WTC11 (cell line): ENCODE data around the gene CALML3. TPM values are rescaled to one million over a fixed set of nuclear protein-coding genes. Genes with fewer than 3 reads are reported as not detected.

Source experiments
- ATAC-seq: fragments of 200-7000 bp; cut with Tn5 transposase; 2 replicates; pipeline ENCODE4 v1.10.0; 2021; ENCODE audit warnings: mild to moderate bottlenecking, moderate library complexity
- CTCF ChIA-PET: fragments of 300-600 bp; sonication (Branson Sonifier 250); formaldehyde crosslinking; loops from one replicate; lab custom pipeline; 2021; ENCODE audit warnings: antibody characterized with exemption; lab: Charles Lee
- POLR2A ChIA-PET: fragments of 350-600 bp; sonication (Branson Sonifier 250); formaldehyde crosslinking; loops from one replicate; lab custom pipeline; 2021; ENCODE audit warnings: antibody characterized with exemption; lab: Charles Lee
- DNase-seq: peaks from one replicate; pipeline ENCODE4 v3.0.0; 2021; ENCODE audit warnings: low spot score
- H3K27ac Mint-ChIP-seq: 2 replicates; pipeline ENCODE4 v1.8.0; 2021; ENCODE audit warnings: mixed read lengths
- H3K27me3 Mint-ChIP-seq: 2 replicates; pipeline ENCODE4 v1.8.0; 2021; ENCODE audit warnings: low read depth, mild to moderate bottlenecking, moderate library complexity, mixed read lengths
- H3K36me3 Mint-ChIP-seq: 2 replicates; pipeline ENCODE4 v1.8.0; 2021; ENCODE audit warnings: mixed read lengths
- H3K4me1 Mint-ChIP-seq: 2 replicates; pipeline ENCODE4 v1.8.0; 2022; ENCODE audit warnings: mixed read lengths
- H3K4me3 Mint-ChIP-seq: 2 replicates; pipeline ENCODE4 v1.8.0; 2021; ENCODE audit warnings: mild to moderate bottlenecking, moderate library complexity, mixed read lengths
- H3K9me3 Mint-ChIP-seq: 2 replicates; pipeline ENCODE4 v1.8.0; 2021; ENCODE audit warnings: mixed read lengths
- CREB1 ChIP-seq: sonication (generic); formaldehyde crosslinking; IDR thresholded peaks from 2 replicates; pipeline ENCODE4 v1.8.0; 2023; ENCODE audit warnings: mild to moderate bottlenecking, missing genetic modification reagents
- ELF4 ChIP-seq: sonication (generic); formaldehyde crosslinking; IDR thresholded peaks from 2 replicates; pipeline ENCODE4 v1.8.1; 2022; ENCODE audit warnings: low read depth, mild to moderate bottlenecking, moderate library complexity, missing genetic modification reagents
- JAZF1 ChIP-seq: fragments of 250-450 bp; sonication (Bioruptor Pico); IDR thresholded peaks from 2 replicates; pipeline ENCODE4 v1.9.0; 2021; ENCODE audit warnings: moderate library complexity, mild to moderate bottlenecking, inconsistent platforms
- JUN ChIP-seq: sonication (generic); formaldehyde crosslinking; IDR thresholded peaks from 2 replicates; pipeline ENCODE4 v1.8.0; 2023; ENCODE audit warnings: mild to moderate bottlenecking, missing genetic modification reagents
- KAT7 ChIP-seq: sonication (generic); formaldehyde crosslinking; IDR thresholded peaks from 2 replicates; pipeline ENCODE4 v1.8.1; 2023; ENCODE audit warnings: missing genetic modification reagents, mild to moderate bottlenecking, borderline replicate concordance
- NFYB ChIP-seq: sonication (generic); formaldehyde crosslinking; conservative IDR thresholded peaks from 2 replicates; pipeline ENCODE4 v1.8.0; 2022; ENCODE audit warnings: low read depth, missing genetic modification reagents
- NR3C1 ChIP-seq: sonication (generic); formaldehyde crosslinking; conservative IDR thresholded peaks from 2 replicates; pipeline ENCODE4 v1.8.1; 2023; ENCODE audit warnings: low read depth, mild to moderate bottlenecking, missing genetic modification reagents
- SMAD4 ChIP-seq: sonication (generic); formaldehyde crosslinking; IDR thresholded peaks from 2 replicates; pipeline ENCODE4 v1.8.0; 2022; ENCODE audit warnings: mild to moderate bottlenecking, missing genetic modification reagents
- ZNF121 ChIP-seq: sonication (generic); formaldehyde crosslinking; IDR thresholded peaks from 2 replicates; pipeline ENCODE4 v1.8.0; 2023; ENCODE audit warnings: missing genetic modification reagents
- ZNF138 ChIP-seq: sonication (generic); formaldehyde crosslinking; conservative IDR thresholded peaks from 2 replicates; pipeline ENCODE4 v1.8.1; 2022; ENCODE audit warnings: mild to moderate bottlenecking, moderate library complexity, missing genetic modification reagents
- ZNF317 ChIP-seq: sonication (generic); formaldehyde crosslinking; IDR thresholded peaks from 2 replicates; pipeline ENCODE4 v1.8.1; 2023; ENCODE audit warnings: low read depth, mild to moderate bottlenecking, moderate library complexity, missing genetic modification reagents, borderline replicate concordance
- ZNF416 ChIP-seq: fragments of 250-450 bp; sonication (Bioruptor Pico); IDR thresholded peaks from 2 replicates; pipeline ENCODE4 v1.9.0; 2021; ENCODE audit warnings: mild to moderate bottlenecking, inconsistent platforms
- total RNA-seq: library from RNA; stranded (reverse); gene quantifications from 3 replicates; pipeline ENCODE4 v1.2.3, GENCODE V29; 2021
- TF ChIP-seq, protein P1 (sequence below): sonication (generic); formaldehyde crosslinking; conservative IDR thresholded peaks from 2 replicates; pipeline ENCODE4 v1.8.1; 2023; ENCODE audit warnings: mild to moderate bottlenecking, low read depth, missing genetic modification reagents, moderate library complexity
- TF ChIP-seq, protein P2 (sequence below): sonication (generic); formaldehyde crosslinking; IDR thresholded peaks from 2 replicates; pipeline ENCODE4 v1.8.1; 2022; ENCODE audit warnings: low read depth, mild to moderate bottlenecking, moderate library complexity, missing genetic modification reagents, borderline replicate concordance
- TF ChIP-seq, protein P3 (sequence below): sonication (generic); formaldehyde crosslinking; IDR thresholded peaks from 2 replicates; pipeline ENCODE4 v1.8.1; 2023; ENCODE audit warnings: mild to moderate bottlenecking, missing genetic modification reagents, borderline replicate concordance
- TF ChIP-seq, protein P4 (sequence below): fragments of 250-450 bp; sonication (Bioruptor Pico); conservative IDR thresholded peaks from 2 replicates; pipeline ENCODE4 v1.9.0; 2021; ENCODE audit warnings: mild to moderate bottlenecking

The CALML3 gene
- total RNA-seq, 1 experiment from 2014 or later, result not detected

DNA sequence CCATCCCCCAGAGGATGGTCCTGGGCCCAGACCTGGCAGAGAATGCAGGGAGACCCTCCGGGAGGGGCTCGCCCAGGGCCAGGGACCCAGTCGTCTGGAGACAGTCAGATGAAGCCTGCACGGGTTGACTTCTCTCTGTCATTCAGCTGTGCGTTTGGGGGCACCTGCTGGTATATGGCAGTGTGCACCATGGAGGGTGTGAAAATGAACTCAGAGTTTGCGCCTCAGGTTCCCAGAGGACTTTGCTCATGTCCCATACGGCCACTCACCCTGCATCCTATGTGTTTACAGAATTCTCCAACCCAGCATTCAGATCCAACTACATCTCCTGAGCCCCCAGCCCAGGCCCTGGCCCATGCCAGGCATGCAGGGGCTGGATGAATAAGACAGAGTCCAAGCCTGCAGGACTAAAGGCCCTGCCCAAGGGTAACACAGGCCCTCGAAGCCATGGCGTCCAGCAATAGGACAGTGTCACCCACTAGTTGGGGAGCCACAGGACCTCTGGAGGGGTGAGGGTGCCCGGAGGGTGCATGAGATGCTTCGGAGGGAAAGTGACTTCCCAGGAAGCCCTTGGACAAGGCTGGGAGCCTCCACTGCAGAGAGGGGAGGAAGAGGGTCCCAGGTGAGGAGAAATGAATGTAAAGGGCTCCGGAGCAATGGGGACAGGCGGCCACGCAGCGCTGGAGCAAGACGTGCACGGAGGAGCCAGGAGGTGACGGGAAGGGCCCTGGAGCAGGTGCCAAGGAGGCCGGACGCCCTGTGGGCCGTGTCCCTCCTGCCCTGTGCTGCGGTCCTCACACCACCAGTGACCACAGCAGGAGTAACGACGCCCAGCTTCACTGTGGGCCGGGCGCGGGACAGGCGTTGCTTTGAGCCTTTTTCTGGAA is 36.3 kb downstream of the CALML3 start:
- Mint-ChIP-seq H3K27me3 (peaks cover 2% of the 10 kb centered on the region; the same call in 1 of the 2 replicates), H3K4me3 (no peak overlapping the region), H3K36me3 (no peaks in the 10 kb centered on the region), H3K9me3 (no peaks in the 10 kb centered on the region), H3K27ac (no peak overlapping the region), H3K4me1 (peaks cover 20% of the 10 kb centered on the region)
- POLR2A ChIA-PET, result no interaction called here
- ATAC-seq (no peak), DNase-seq (no peak)
- TF ChIP-seq SMAD4 (CRISPR knock-in tag) (no peak), ZNF317 (CRISPR knock-in tag) (no peak), ZNF121 (CRISPR knock-in tag) (no peak), ELF4 (CRISPR knock-in tag) (no peak)
- TF ChIP-seq, protein P1, sequence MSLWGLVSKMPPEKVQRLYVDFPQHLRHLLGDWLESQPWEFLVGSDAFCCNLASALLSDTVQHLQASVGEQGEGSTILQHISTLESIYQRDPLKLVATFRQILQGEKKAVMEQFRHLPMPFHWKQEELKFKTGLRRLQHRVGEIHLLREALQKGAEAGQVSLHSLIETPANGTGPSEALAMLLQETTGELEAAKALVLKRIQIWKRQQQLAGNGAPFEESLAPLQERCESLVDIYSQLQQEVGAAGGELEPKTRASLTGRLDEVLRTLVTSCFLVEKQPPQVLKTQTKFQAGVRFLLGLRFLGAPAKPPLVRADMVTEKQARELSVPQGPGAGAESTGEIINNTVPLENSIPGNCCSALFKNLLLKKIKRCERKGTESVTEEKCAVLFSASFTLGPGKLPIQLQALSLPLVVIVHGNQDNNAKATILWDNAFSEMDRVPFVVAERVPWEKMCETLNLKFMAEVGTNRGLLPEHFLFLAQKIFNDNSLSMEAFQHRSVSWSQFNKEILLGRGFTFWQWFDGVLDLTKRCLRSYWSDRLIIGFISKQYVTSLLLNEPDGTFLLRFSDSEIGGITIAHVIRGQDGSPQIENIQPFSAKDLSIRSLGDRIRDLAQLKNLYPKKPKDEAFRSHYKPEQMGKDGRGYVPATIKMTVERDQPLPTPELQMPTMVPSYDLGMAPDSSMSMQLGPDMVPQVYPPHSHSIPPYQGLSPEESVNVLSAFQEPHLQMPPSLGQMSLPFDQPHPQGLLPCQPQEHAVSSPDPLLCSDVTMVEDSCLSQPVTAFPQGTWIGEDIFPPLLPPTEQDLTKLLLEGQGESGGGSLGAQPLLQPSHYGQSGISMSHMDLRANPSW (CRISPR knock-in tag), result no peak
- CTCF ChIA-PET, result no interaction called here

DNA sequence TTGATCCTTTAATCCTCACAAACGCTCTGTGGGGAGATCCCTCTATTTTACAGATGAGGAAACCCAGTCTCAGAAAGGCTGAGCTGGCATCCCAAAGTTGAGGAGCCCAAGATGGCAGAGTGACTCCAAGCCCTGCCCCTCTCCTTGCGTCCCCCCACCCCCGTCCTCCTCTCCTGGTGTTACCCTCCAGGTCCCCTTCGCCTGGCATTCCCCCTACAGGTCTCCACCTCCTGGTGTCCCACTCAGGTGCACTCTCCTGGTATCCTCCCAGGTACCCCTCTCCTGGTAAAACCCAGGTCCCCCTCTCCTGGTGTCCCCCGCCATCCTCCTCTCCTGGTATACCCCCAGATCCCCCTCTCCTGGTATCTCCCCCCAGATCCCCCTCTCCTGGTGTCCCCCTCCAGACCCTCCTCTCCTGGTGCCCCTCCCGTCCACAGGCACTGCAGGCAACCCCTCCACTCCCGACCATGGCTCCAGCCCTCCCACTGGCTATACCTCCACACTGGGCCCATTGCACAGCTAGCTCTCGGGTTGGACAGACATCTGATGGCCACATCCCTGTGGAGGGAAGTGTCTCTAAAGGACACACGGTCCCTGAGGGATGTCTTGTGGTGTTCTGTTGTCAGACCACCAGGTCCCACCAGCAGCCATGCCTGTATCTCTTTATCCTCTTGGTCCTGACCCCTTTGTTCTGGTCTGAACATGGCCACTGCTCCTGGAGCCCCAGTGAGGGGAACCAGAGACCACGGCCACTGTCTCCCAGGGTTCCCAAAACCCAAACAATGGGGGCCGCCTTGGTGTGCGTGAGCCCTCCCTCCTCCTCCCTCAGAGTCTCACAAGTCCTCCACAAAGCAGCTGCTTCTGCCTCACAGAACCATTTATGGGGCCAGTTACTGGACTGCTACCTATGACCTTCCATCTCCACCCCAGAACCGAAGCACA is 37.2 kb downstream of the CALML3 start:
- POLR2A ChIA-PET, result no interaction called here
- ATAC-seq, result no peak
- peaks cover 2% of the 10 kb centered on the region; the same call in 1 of the 2 replicates for H3K27me3 Mint-ChIP-seq
- TF ChIP-seq CREB1 (CRISPR knock-in tag) (no peak), JAZF1 (no peak), ZNF416 (CRISPR knock-in tag) (no peak), NFYB (CRISPR knock-in tag) (no peak), JUN (CRISPR knock-in tag) (no peak), ZNF138 (CRISPR knock-in tag) (no peak), NR3C1 (CRISPR knock-in tag) (no peak), KAT7 (no peak)
- TF ChIP-seq, protein P2, sequence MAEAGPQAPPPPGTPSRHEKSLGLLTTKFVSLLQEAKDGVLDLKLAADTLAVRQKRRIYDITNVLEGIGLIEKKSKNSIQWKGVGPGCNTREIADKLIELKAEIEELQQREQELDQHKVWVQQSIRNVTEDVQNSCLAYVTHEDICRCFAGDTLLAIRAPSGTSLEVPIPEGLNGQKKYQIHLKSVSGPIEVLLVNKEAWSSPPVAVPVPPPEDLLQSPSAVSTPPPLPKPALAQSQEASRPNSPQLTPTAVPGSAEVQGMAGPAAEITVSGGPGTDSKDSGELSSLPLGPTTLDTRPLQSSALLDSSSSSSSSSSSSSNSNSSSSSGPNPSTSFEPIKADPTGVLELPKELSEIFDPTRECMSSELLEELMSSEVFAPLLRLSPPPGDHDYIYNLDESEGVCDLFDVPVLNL (CRISPR knock-in tag), result no peak
- TF ChIP-seq, protein P3, sequence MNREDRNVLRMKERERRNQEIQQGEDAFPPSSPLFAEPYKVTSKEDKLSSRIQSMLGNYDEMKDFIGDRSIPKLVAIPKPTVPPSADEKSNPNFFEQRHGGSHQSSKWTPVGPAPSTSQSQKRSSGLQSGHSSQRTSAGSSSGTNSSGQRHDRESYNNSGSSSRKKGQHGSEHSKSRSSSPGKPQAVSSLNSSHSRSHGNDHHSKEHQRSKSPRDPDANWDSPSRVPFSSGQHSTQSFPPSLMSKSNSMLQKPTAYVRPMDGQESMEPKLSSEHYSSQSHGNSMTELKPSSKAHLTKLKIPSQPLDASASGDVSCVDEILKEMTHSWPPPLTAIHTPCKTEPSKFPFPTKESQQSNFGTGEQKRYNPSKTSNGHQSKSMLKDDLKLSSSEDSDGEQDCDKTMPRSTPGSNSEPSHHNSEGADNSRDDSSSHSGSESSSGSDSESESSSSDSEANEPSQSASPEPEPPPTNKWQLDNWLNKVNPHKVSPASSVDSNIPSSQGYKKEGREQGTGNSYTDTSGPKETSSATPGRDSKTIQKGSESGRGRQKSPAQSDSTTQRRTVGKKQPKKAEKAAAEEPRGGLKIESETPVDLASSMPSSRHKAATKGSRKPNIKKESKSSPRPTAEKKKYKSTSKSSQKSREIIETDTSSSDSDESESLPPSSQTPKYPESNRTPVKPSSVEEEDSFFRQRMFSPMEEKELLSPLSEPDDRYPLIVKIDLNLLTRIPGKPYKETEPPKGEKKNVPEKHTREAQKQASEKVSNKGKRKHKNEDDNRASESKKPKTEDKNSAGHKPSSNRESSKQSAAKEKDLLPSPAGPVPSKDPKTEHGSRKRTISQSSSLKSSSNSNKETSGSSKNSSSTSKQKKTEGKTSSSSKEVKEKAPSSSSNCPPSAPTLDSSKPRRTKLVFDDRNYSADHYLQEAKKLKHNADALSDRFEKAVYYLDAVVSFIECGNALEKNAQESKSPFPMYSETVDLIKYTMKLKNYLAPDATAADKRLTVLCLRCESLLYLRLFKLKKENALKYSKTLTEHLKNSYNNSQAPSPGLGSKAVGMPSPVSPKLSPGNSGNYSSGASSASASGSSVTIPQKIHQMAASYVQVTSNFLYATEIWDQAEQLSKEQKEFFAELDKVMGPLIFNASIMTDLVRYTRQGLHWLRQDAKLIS (CRISPR knock-in tag), result no peak
- TF ChIP-seq, protein P4, sequence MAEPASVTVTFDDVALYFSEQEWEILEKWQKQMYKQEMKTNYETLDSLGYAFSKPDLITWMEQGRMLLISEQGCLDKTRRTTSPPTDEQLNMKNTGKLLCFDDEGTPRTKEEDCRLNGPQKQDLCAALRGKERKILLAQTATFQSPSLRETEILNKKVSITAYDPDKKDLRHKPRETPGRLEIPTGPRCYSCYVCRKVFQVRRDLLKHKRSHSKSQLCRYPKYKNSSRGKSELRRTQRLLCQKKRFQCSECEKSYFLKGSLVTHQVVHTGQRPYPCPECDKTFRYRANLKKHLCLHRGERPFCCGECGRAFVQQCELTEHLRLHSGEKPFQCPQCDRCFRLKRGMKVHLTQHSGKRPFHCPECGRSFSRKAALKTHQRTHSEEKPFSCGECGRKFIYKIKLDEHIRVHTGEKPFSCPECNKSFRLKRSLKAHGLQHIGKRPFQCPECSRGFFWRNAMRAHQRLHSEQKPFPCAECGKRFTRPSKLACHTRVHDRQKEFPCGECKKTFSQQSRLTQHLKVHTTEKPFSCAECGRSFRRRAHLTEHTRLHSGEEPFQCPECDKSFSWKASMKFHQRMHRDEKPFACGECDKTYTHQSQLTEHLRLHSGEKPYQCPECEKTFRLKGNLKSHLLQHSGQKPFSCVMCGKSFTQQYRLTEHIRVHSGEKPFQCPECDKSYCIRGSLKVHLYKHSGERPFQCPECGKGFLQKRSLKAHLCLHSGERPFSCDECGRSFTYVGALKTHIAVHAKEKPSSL, result no peak
- TF ChIP-seq, all 79 proteins: peak for 0
- no peak for DNase-seq
- CTCF ChIA-PET, result interaction anchor here (0.6 kb wide), 1 partner anchor 61 kb away, joined by 3 read pairs; no protein-coding TSS in a partner anchor
- Mint-ChIP-seq H3K27ac (no peak overlapping the region; the same call in 1 of the 2 replicates), H3K9me3 (no peaks in the 10 kb centered on the region), H3K4me1 (peaks cover 20% of the 10 kb centered on the region), H3K4me3 (no peak overlapping the region), H3K36me3 (no peaks in the 10 kb centered on the region)
